Measurements from ENCODE around the gene KLHL2.
"Not testable (repeated sequence)": the region's sequence is repeated elsewhere in the genome, so short reads cannot be mapped to it uniquely, and the experiment has no call there.

Gene KLHL2

DNA sequence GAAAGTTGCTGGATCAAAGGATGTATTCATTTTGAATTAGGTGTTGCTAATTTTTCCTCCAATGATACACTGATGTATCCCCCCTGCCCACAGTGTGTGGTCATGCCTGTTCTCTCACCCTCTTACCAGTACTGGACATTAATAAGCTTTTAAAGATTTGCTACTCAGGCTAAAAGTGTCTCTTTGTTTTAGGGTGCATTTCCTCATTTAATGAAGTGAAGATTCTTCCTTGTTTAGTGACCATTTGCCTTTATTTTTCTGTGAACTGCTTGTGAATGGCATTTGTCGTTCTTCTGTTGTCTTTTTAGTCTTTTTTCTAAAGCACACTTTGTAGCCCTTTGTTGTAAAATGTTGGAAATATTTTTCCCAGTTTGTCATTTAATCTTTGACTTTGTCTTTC lies 125.1 kb downstream of the KLHL2 start:
- DNase-seq (ENCODE audit: low read depth in 1 of 2, low spot score in 1 of 2) = no peak
- Histone ChIP-seq H3K27me3 (ENCODE audit: insufficient read depth, poor library complexity, severe bottlenecking) (no peaks in the 10 kb centered on the region), H3K27ac (replicated peaks) (no peak overlapping the region), H3K4me3 (replicated peaks; ENCODE audit: insufficient read depth, low read length) (peak overlapping the region; percentile 13; the same call in 1 of the 2 replicates)
- TF ChIP-seq GABPA (IDR thresholded peaks at IDR 0.05; ENCODE audit: low read depth) = no peak
- peak; percentile 71 for TF ChIP-seq SPI1 (IDR thresholded peaks at IDR 0.05; ENCODE audit: borderline replicate concordance, low read depth)

- TF ChIP-seq POLR2AphosphoS5 (IDR thresholded peaks at IDR 0.05; ENCODE audit: low read depth) (no peak), CTCF (IDR thresholded peaks at IDR 0.05; ENCODE audit: insufficient read depth, low read length) (no peak), GABPA (IDR thresholded peaks at IDR 0.05; ENCODE audit: low read depth) (no peak)
- DNase-seq (ENCODE audit: low read depth in 1 of 2, low spot score in 1 of 2) = no peak
- H3K27me3 ChIP-seq (ENCODE audit: insufficient read depth, poor library complexity, severe bottlenecking) = no peaks in the 10 kb centered on the region
- H3K27ac ChIP-seq (replicated peaks) = no peak overlapping the region
- H3K4me3 ChIP-seq (replicated peaks; ENCODE audit: insufficient read depth, low read length) = no peak overlapping the region
Observed at GRCh38 chr4:165335163-165335703, 127.9 kb downstream of the KLHL2 start.

- no peak for DNase-seq (ENCODE audit: low read depth in 1 of 2, low spot score in 1 of 2)
- Histone ChIP-seq H3K4me3 (replicated peaks; ENCODE audit: insufficient read depth, low read length) (no peak overlapping the region), H3K27ac (replicated peaks) (no peak overlapping the region), H3K27me3 (ENCODE audit: insufficient read depth, poor library complexity, severe bottlenecking) (no peaks in the 10 kb centered on the region)
- TF ChIP-seq SPI1 (IDR thresholded peaks at IDR 0.05; ENCODE audit: borderline replicate concordance, low read depth) (no peak), GABPA (IDR thresholded peaks at IDR 0.05; ENCODE audit: low read depth) (no peak), POLR2AphosphoS5 (IDR thresholded peaks at IDR 0.05; ENCODE audit: low read depth) (no peak), CTCF (IDR thresholded peaks at IDR 0.05; ENCODE audit: insufficient read depth, low read length) (no peak), REST (IDR thresholded peaks at IDR 0.05; ENCODE audit: insufficient replicate concordance, low read depth) (no peak)
Observed at GRCh38 chr4:165336743-165337142, 129.4 kb downstream of the KLHL2 start.

DNA sequence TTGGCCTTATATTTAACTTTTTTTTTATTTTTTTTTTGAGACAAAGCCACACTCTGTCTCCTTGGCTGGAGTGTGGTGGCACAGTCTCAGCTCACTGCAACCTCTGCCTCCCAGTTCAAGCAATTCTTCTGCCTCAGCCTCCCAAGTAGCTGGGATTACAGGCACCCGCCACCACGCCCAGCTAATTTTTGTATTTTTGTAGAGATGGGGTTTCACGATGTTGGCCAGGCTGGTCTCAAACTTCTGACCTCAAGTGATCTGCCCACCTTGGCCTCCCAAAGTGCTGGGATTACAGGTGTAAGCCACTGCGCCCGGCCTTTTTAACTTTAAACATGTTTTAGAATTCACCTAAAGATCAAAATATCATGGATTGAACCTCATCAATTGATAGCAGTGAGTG lies 135.0 kb downstream of the KLHL2 start:
- H3K27ac ChIP-seq (replicated peaks); H3K4me3 ChIP-seq (replicated peaks; ENCODE audit: insufficient read depth, low read length); H3K27me3 ChIP-seq (ENCODE audit: insufficient read depth, poor library complexity, severe bottlenecking); DNase-seq (ENCODE audit: low read depth in 1 of 2, low spot score in 1 of 2): not testable (repeated sequence)

DNA sequence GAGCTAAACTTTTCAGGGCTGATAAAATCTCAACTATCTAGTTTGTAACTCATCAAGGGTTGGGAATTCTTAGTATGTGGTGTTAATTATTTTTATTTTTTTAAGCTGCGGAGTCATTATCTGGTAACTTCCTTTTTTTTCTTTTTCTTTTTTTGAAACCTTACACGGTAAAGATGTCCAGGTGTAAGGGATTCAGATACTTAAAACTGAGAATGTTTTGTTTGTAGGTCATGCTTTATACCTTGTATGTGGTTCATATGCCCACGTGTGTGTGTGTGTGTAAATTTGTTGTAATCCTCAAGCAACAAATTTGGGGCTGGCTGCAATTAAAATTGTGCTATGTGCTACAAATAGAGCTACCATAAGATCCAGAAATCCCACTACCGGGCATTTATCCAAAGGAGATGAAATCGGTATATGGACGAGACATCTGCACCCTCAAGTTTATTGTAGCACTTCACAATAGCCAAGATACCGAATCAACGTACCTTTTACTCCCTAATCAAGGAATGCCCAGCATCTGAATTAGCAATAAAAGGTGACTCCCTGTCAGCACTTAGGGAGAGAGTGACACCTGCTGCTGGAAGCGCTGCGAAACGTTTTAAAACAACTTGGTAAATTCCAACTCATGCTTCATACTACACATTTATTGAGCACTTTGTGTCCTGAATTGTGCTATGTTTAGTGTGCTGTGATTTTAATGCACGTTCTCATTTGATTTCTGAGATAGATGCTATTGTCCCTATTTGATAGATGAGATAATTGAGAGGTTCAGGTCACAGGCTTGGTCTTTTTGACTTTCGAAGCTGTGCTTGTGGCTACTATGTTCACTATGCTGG lies 136.2 kb downstream of the KLHL2 start:
- peak in 1 of 2 experiments; percentile 35 for DNase-seq (ENCODE audit: low read depth in 1 of 2, low spot score in 1 of 2)
- Histone ChIP-seq H3K27me3 (ENCODE audit: insufficient read depth, poor library complexity, severe bottlenecking) (no peaks in the 10 kb centered on the region), H3K27ac (replicated peaks) (no peak overlapping the region), H3K4me3 (replicated peaks; ENCODE audit: insufficient read depth, low read length) (no peak overlapping the region)
- TF ChIP-seq REST (IDR thresholded peaks at IDR 0.05; ENCODE audit: insufficient replicate concordance, low read depth) = no peak
- TF ChIP-seq POLR2AphosphoS5 (IDR thresholded peaks at IDR 0.05; ENCODE audit: low read depth) = peak; percentile 72

Measured in HL-60 (cell line).